HepG2 (cell line): ENCODE data around the gene UBL4B. TPM values are rescaled to one million over a fixed set of nuclear protein-coding genes. Genes with fewer than 3 reads are reported as not detected.

ENCODE experiments used
- ATAC-seq: fragments of 200-7000 bp; cut with Tn5 transposase; 3 replicates; pipeline ENCODE4 v1.9.1; 2020; ENCODE audit warnings: mild to moderate bottlenecking, moderate library complexity
- BruUV-seq: library from RNA; stranded (reverse); fragments of 400-500 nt; replicated peaks from 2 replicates; lab custom pipeline; 2021; lab: Mats Ljungman, UMichigan
- CTCF ChIA-PET: fragments of 300-600 bp; formaldehyde crosslinking; extraction: SDS; loops from one replicate; lab custom pipeline; 2021; ENCODE audit warnings: low total read pairs, inconsistent platforms, low intra/inter-chr PET ratio; lab: Yijun Ruan, JAX
- POLR2A ChIA-PET: fragments of 350-600 bp; sonication (Branson Sonifier 250); formaldehyde crosslinking; loops from one replicate; lab custom pipeline; 2020; ENCODE audit warnings: antibody characterized with exemption, inconsistent platforms; lab: Yijun Ruan, JAX
- DNase-seq: peaks from one replicate; pipeline ENCODE4 v3.0.0-alpha.2; 2015; ENCODE audit warnings: low spot score
- FAIRE-seq: peaks from 3 replicates; lab custom pipeline; 2011; peaks lifted over from hg19 to GRCh38; lab: Jason Lieb, UNC
- H2AFZ ChIP-seq: one replicate; pipeline ENCODE4 v1.6.1; 2011; ENCODE audit warnings: low read length, inconsistent platforms
- H3K27ac ChIP-seq: fragments of 300-600 bp; 3 replicates; pipeline ENCODE4 v1.8.0; 2011; ENCODE audit warnings: mixed run types, mild to moderate bottlenecking, mixed read lengths, low read length, inconsistent platforms; ENCODE audit not compliant: insufficient read depth; ENCODE audit errors: extremely low read length
- H3K27me3 ChIP-seq, 2 experiments: fragments of 200-600 bp in 1 of 2; 2 replicates in 1 of 2; 3 replicates in 1 of 2; pipeline versions ENCODE4 v1.6.0 to v1.8.0; 2011; ENCODE audit warnings: low read length in 2 of 2, mild to moderate bottlenecking in 2 of 2, moderate library complexity in 2 of 2, inconsistent platforms in 1 of 2; ENCODE audit not compliant: insufficient read depth in 2 of 2, control insufficient read depth in 1 of 2
- H3K36me3 ChIP-seq, 2 experiments: fragments of 200-600 bp in 1 of 2; replicated peaks in 1 of 2; 2 replicates in 1 of 2; 3 replicates in 1 of 2; pipeline versions ENCODE4 v1.5.1 to v1.8.0; 2011; ENCODE audit warnings: low read length in 2 of 2, inconsistent platforms in 1 of 2; ENCODE audit not compliant: insufficient read depth in 2 of 2, control insufficient read depth in 1 of 2
- H3K4me1 ChIP-seq: 2 replicates; pipeline ENCODE4 v1.5.1; 2012; ENCODE audit warnings: low read length, inconsistent platforms; ENCODE audit not compliant: insufficient read depth
- H3K4me2 ChIP-seq: 2 replicates; pipeline ENCODE4 v1.6.0; 2011; ENCODE audit warnings: low read depth, low read length, inconsistent platforms
- H3K4me3 ChIP-seq, 3 experiments: fragments of 200-600 bp in 1 of 3; sonication (generic), shearing (Covaris generic) in 1 of 3; replicated peaks in 1 of 3; 2 replicates each; pipeline ENCODE4 v1.5.1; 2011 to 2016; ENCODE audit warnings: low read length in 3 of 3, inconsistent platforms in 2 of 3, low read depth in 2 of 3, mild to moderate bottlenecking in 2 of 3, control low read depth in 1 of 3, mixed read lengths in 1 of 3; ENCODE audit not compliant: insufficient read depth in 1 of 3
- H3K79me2 ChIP-seq: one replicate; pipeline ENCODE4 v1.6.1; 2011; ENCODE audit warnings: low read length, inconsistent platforms; ENCODE audit not compliant: insufficient read depth
- H3K9ac ChIP-seq: 2 replicates; pipeline ENCODE4 v1.6.0; 2011; ENCODE audit warnings: mild to moderate bottlenecking, low read depth, low read length, inconsistent platforms; ENCODE audit not compliant: insufficient read depth
- H3K9me3 ChIP-seq: 2 replicates; pipeline ENCODE4 v1.5.1; 2012; ENCODE audit warnings: mild to moderate bottlenecking, low read length
- H4K20me1 ChIP-seq: 2 replicates; pipeline ENCODE4 v1.6.0; 2011; ENCODE audit warnings: inconsistent platforms, mild to moderate bottlenecking, low read length, moderate library complexity; ENCODE audit not compliant: insufficient read depth
- EED ChIP-seq: sonication (generic); formaldehyde crosslinking; IDR thresholded peaks from 2 replicates; pipeline ENCODE4 v1.5.0; 2020; ENCODE audit warnings: mild to moderate bottlenecking, missing genetic modification reagents
- GRHL1 ChIP-seq: sonication (generic); formaldehyde crosslinking; conservative IDR thresholded peaks from 2 replicates; pipeline ENCODE4 v1.8.0; 2022; ENCODE audit warnings: missing genetic modification reagents
- HMG20A ChIP-seq: IDR thresholded peaks from 2 replicates; pipeline ENCODE4 v1.6.1; 2016; ENCODE audit warnings: borderline replicate concordance
- JDP2 ChIP-seq: sonication (generic); formaldehyde crosslinking; IDR thresholded peaks from 2 replicates; pipeline ENCODE4 v1.8.1; 2022; ENCODE audit warnings: missing genetic modification reagents, borderline replicate concordance
- MAZ ChIP-seq, 2 experiments: sonication (generic) in 1 of 2; formaldehyde crosslinking in 1 of 2; IDR thresholded peaks; 2 replicates each; pipeline versions ENCODE4 v1.5.0 to v1.6.1; 2012 to 2020; ENCODE audit warnings: low read depth in 2 of 2, mild to moderate bottlenecking in 2 of 2, borderline replicate concordance in 1 of 2, improper control_type of control experiment in 1 of 2, low read length in 1 of 2, missing genetic modification reagents in 1 of 2, moderate library complexity in 1 of 2
- MEIS1 ChIP-seq: sonication (generic); formaldehyde crosslinking; IDR thresholded peaks from 2 replicates; pipeline ENCODE4 v1.9.0; 2021; ENCODE audit warnings: mild to moderate bottlenecking, missing genetic modification reagents, moderate library complexity, borderline replicate concordance
- NFIC ChIP-seq: IDR thresholded peaks from 2 replicates; pipeline ENCODE4 v1.6.1; 2012; ENCODE audit warnings: mild to moderate bottlenecking, low read length, inconsistent platforms
- RAD21 ChIP-seq: fragments of 450-650 bp; formaldehyde crosslinking; IDR thresholded peaks from 2 replicates; pipeline ENCODE4 v1.5.0; 2020; ENCODE audit warnings: mild to moderate bottlenecking
- SRSF9 ChIP-seq: fragments of 200-400 bp; formaldehyde crosslinking; IDR thresholded peaks from 2 replicates; pipeline ENCODE4 v1.6.1; 2018; ENCODE audit warnings: borderline replicate concordance, mild to moderate bottlenecking, low read depth, low read length; ENCODE audit not compliant: insufficient read depth, poor library complexity, severe bottlenecking
- TEF ChIP-seq: sonication (generic); formaldehyde crosslinking; IDR thresholded peaks from 2 replicates; pipeline ENCODE4 v1.5.0; 2020; ENCODE audit warnings: missing genetic modification reagents
- ZNF33A ChIP-seq: sonication (generic); formaldehyde crosslinking; IDR thresholded peaks from 2 replicates; pipeline ENCODE4 v1.5.1; 2020; ENCODE audit warnings: missing genetic modification reagents, mild to moderate bottlenecking, moderate library complexity, borderline replicate concordance
- ZNF431 ChIP-seq: sonication (generic); formaldehyde crosslinking; IDR thresholded peaks from 2 replicates; pipeline ENCODE4 v1.9.0; 2022; ENCODE audit warnings: missing genetic modification reagents, low read depth, mild to moderate bottlenecking, borderline replicate concordance
- ZNF883 ChIP-seq: sonication (generic); formaldehyde crosslinking; IDR thresholded peaks from 2 replicates; pipeline ENCODE4 v1.5.1; 2020; ENCODE audit warnings: mild to moderate bottlenecking, missing genetic modification reagents; ENCODE audit errors: not compliant biosample characterization
- WGBS: methylation state at CpG from one replicate; pipeline ENCODE4 v1.1.6; 2017; ENCODE audit warnings: low lambda C conversion rate; 5-methylcytosine and 5-hydroxymethylcytosine counted together
- in situ Hi-C: cut with HindIII; loops from 2 replicates; pipeline ENCODE4 v1.10.0; 2017; ENCODE audit warnings: low pct_unique_long_range_greater_than_20kb; ENCODE audit not compliant: extremely low pct_ligation_motif_present
- intact Hi-C: fragments of 100-400 bp; cut with micrococcal nuclease; formaldehyde crosslinking; loops from one replicate; pipeline ENCODE4 v1.10.0; 2022; ENCODE audit not compliant: unreplicated experiment
- polyA plus RNA-seq, 8 experiments: library from polyadenylated mRNA; depleted of rRNA in 3 of 8; stranded (reverse) in 7 of 8; unstranded in 1 of 8; fragments of >200 nt; fragmentation: Illumina TruSeq in 4 of 8; extraction: Trizol in 4 of 8; gene quantifications; 2 replicates each; pipeline versions ENCODE4 v1.2.1 to v1.2.3, GENCODE V29; 2011 to 2016; ENCODE audit warnings: low read depth in 4 of 8, missing spikeins in 1 of 8, mixed read lengths in 1 of 8; ENCODE audit not compliant: insufficient read depth in 1 of 8
- total RNA-seq, 5 experiments: library from RNA; depleted of rRNA; stranded (reverse); fragments of >200 nt; fragmentation: Illumina TruSeq; extraction: Trizol; gene quantifications; 2 replicates each; pipeline ENCODE4 v1.2.3, GENCODE V29; 2016; ENCODE audit warnings: low read depth in 1 of 5
- TF ChIP-seq, protein P1 (sequence below): sonication (generic); formaldehyde crosslinking; IDR thresholded peaks from 2 replicates; pipeline ENCODE4 v1.5.1; 2020; ENCODE audit warnings: missing genetic modification reagents, mild to moderate bottlenecking, borderline replicate concordance

UBL4B gene
- total and polyA plus RNA-seq, 2 of the 13 experiments (the other 11 are each of a cell fraction or from before 2014, with no cell fraction given): not detected

DNA sequence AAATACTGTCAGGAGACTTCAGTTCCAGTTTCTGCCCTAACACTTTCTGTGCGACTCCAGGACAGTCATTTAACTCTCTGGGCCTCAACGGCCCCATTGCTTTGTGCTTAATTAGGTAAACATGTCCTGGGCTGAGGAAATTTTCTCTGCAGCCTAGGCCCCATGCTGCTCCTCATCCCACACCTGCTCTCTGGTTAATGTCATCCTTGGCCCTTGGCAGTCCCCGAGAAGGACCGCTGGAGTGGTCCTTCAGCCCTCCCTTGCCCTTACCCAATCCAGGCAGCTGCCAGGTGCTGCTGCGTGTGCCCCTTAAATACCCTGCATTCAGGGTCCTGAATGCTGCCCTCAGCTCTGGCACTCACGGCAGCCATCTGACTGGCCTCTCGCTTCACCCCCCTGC, 18.7 kb downstream of the UBL4B start:
- no peaks in the 10 kb centered on the region for H3K4me1 ChIP-seq
- intact Hi-C loops: no loop called here
- ChIA-PET CTCF (no interaction called here), POLR2A (no interaction called here)
- ATAC-seq (no peak), FAIRE-seq (no peak), DNase-seq (no peak)
- no peaks in the 10 kb centered on the region for H3K36me3 ChIP-seq
- H3K27ac ChIP-seq: no peak overlapping the region
- no peak overlapping the region for H3K4me2 ChIP-seq
- H3K27me3 ChIP-seq: peaks cover 1 to 35% of the 10 kb centered on the region in 2 experiments; a peak in 3 of 5 replicates
- 15% methylated on average over 4 of the region's 7 CpGs for WGBS
- TF ChIP-seq EED (no peak), ZNF883 (CRISPR knock-in tag) (no peak), ZNF431 (CRISPR knock-in tag) (no peak), MEIS1 (CRISPR knock-in tag) (no peak), JDP2 (CRISPR knock-in tag) (no peak), NFIC (no peak), GRHL1 (CRISPR knock-in tag) (no peak), MAZ (IDR thresholded peaks at IDR 0.05; ENCODE audit: borderline replicate concordance, low read depth, low read length) (no peak), MAZ (CRISPR knock-in tag; IDR thresholded peaks at IDR 0.05; ENCODE audit: low read depth) (no peak), RAD21 (no peak), ZNF33A (CRISPR knock-in tag) (no peak), HMG20A (CRISPR knock-in tag) (no peak), SRSF9 (no peak), TEF (CRISPR knock-in tag) (no peak)
- TF ChIP-seq, protein P1, sequence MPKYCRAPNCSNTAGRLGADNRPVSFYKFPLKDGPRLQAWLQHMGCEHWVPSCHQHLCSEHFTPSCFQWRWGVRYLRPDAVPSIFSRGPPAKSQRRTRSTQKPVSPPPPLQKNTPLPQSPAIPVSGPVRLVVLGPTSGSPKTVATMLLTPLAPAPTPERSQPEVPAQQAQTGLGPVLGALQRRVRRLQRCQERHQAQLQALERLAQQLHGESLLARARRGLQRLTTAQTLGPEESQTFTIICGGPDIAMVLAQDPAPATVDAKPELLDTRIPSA: no peak
- no peaks in the 10 kb centered on the region for H4K20me1 ChIP-seq
- no peak overlapping the region for H2AFZ ChIP-seq
- no TSS peak for BruUV-seq
- in situ Hi-C loops: no loop called here
- no peak overlapping the region for H3K4me3 ChIP-seq
- H3K9ac ChIP-seq: no peak overlapping the region
- H3K79me2 ChIP-seq: no peaks in the 10 kb centered on the region
- H3K9me3 ChIP-seq: no peaks in the 10 kb centered on the region
